ENCODE results near the gene BAMBI.

BAMBI gene

DNA sequence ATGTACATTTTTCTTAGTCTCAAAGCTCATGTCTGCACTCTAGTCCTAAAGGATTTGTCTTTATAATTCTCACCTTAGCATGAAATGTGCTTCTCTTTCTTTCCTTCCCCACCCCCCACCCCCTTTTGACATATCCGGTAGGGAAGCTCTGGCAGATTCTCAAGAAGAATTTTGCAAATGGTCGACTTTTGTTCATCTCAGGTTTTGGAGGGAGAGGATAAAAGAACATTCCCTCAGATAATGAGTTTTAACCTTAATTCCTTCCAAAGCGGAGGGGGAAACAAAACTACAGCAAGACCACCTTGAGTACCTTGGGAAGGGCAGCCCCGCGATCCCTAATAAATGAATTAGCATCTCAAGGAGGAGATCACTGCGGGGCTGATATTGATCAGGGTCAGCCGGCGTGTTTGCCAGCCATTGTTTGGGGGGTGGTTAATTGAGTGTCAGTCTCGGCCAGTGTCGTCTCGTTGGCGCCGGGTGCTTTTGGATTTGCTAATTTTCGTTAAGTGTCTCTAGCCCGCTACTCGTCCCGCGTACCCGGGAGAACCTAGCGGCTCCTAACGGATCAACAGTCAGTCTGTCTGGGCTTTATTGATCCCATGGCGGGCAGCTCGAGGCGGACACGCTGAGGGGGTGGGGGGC lies 874 bp upstream of the BAMBI start:
- no peak for DNase-seq

DNA sequence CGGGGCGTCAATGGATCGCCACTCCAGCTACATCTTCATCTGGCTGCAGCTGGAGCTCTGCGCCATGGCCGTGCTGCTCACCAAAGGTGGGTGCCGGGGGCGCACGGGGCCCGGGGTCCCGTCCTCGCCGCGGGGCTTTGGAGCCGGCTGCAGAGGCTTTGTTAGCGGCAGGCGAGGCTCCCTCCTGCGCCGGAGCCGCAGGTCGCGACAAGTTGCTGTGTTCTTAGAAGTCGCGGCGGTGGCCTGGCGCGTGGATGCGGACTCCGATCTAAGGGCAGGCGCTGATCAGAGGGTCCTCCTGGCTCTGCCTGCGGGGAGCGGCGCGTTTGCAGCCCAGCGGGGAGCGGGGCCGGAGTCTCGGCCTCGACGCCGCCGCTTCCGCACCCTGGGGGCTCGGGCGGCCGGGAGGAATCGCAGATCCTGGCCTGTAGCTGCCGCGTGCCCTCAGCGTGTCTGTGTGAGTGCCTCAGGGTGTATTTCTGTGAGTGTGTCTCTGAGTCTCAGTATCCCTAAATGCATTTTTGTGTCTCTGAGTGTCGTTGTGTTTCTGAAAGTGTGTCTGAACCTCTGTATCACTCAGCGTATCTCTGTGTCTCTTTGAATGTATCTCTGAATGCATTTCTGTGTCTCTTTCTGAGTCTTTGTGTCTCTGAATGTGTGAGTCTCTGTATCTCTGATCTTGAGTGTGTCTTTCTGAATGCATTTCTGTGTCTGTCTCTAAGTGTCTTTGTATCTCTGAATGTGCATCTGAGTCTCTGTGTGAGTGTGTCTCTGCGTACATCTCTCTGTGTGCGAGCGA lies 766 bp downstream of the BAMBI start:
- DNase-seq, result no peak

DNA sequence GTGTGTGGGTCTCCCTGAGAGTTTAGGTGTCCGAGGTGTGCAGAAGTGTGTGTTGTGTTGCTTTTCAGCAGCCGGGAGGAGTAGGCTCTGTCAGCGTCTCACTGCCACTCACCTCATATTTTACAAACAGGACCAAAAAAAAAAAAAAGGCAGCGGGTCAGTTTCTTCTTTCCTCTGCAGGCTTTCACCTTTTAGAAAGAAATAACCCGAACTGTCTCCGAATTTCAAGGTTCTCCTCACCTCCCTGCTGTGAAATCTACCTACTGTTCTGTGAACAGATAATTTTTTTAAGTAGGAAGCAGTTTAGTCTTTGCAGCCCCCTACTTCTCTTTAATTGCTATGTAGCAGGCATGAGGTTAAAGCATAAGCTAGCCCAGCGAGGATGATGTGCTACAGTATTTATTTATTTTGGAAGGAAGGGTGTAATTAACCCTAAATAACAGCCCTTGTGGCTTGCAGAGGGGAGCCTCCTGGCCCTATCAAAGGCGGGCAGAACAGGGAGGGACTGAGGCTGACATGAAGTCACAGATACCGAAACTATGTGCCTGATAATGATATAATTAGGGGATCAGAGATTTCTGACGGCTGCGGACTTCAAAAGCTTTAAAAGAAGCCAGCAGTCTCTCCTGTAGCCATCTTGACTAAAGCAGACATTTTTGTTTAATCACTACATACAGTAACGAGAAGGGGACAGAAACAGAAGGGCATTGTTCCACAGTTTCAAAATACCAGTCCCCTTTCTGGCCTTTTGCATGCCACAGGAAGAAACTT lies 1.6 kb downstream of the BAMBI start:
- peak; percentile 78 for DNase-seq

DNA sequence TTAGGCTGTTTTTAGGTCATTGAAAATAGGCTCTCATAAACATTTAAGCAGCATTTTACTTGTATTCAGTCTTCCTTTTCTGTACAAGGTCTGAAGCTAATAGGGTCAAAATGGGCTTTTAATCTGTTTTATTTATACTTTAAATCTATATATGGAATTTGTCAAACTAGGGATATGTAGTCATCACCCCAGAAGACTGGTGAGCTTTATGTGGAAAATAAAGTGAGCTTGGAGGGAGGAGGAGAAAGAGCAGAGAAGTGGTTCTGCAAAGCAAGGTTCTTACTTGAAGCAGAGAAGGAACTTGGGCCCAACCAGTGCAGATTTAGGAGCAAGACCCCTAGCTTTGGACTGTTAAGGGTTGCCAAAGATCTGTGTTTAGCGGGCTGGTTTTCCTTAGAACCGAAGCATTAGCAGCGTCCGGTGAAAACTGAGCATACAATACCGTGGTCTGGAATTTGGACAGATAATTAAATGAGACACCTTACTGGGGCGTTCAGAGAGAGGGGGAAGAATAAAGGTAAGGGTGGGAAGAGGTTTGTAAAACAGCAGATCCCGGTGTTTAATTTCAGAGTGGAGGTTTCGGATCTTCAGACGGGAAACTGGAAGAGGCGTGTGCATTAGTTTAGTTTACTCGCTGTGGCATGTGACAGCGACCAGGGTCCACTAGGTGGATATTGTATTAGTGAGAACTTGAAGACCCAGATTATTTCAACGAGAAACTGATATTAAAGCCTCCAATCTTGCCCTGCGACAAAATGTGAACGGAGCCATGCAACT lies 2.4 kb downstream of the BAMBI start:
- no peak for DNase-seq

DNA sequence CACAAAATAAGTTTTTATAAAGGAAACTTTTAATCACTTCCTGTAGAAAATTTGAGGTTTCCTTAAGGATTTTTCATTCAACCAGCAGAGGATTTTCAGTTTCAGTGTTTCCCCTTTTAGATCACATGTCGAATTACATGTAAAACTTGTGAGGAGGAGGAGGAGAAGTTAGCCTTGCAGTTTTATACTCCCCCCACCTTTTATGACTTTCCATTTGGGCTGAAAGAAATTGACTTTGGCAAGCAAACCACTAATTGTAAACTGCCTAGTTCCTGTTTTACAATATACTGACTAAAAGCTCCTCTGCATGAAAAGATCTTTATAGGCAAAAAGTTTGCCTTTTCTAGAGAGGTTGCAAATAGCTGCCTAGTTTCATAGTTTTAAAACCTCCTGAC lies 3.0 kb downstream of the BAMBI start:
- DNase-seq, result no peak

DNA sequence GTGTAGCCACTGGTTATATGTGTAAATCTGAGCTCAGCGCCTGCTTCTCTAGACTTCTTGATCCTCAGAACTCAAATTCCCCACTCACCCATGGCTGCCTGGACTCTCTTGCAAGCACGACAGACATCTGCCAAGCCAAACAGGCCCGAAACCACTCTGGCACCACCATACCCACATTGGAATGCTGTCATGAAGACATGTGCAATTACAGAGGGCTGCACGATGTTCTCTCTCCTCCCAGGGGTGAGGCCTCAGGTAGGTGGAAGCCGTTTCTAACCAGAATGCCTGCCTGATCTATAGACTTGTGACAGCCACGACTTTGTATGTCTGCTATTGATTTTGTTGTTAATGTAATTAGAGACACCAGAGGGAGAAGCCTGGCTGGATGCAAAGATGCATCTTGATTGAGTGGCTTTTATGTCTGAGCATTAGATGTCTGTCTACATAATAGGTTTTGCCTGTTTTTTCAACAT lies 4.0 kb downstream of the BAMBI start:
- DNase-seq, result no peak

DNA sequence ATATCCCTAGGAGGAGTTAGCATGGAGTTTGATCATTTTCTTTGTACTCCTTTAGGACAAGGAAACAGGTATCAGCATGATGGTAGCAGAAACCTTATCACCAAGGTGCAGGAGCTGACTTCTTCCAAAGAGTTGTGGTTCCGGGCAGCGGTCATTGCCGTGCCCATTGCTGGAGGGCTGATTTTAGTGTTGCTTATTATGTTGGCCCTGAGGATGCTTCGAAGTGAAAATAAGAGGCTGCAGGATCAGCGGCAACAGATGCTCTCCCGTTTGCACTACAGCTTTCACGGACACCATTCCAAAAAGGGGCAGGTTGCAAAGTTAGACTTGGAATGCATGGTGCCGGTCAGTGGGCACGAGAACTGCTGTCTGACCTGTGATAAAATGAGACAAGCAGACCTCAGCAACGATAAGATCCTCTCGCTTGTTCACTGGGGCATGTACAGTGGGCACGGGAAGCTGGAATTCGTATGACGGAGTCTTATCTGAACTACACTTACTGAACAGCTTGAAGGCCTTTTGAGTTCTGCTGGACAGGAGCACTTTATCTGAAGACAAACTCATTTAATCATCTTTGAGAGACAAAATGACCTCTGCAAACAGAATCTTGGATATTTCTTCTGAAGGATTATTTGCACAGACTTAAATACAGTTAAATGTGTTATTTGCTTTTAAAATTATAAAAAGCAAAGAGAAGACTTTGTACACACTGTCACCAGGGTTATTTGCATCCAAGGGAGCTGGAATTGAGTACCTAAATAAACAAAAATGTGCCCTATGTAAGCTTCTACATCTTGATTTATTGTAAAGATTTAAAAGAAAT lies 4.8 kb downstream of the BAMBI start:
- DNase-seq, result no peak

DNA sequence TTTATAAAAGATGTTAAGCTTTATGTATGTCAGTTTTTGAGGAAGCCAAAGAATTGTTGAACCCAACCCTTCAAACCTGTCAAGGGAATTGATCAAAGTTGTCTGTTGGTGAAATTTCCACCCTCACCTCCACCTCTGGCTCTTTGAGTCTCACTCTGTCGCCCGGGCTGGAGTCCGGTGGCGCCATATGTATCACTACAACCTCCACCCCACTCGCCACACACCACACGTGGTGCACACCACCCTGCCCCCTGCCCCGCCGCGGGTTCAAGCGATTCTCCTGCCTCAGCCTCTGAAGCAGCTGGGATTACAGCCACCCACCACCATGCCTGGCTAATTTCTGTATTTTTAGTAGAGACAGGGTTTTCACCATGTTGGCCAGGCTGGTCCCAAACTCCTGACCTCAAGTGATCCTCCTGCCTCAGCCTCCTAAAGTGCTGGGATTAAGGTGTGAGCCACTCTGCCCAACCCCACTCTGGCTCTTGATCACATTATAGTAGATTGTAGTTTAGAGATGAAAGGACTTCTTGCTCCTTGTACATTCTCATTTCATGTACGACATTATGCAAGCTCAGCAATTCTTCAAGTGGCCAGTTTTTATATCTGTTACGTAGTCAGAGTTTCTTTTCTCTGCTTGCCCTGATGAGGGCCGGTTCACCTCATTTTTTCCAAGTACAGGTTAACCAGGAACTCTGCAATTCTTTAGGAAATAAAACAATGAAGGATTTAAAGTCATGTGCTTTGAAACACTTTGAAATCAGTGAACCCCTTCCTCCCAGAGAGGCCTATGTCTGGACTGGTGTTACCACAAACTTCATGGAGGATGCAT lies 7.0 kb downstream of the BAMBI start:
- DNase-seq, result no peak

DNA sequence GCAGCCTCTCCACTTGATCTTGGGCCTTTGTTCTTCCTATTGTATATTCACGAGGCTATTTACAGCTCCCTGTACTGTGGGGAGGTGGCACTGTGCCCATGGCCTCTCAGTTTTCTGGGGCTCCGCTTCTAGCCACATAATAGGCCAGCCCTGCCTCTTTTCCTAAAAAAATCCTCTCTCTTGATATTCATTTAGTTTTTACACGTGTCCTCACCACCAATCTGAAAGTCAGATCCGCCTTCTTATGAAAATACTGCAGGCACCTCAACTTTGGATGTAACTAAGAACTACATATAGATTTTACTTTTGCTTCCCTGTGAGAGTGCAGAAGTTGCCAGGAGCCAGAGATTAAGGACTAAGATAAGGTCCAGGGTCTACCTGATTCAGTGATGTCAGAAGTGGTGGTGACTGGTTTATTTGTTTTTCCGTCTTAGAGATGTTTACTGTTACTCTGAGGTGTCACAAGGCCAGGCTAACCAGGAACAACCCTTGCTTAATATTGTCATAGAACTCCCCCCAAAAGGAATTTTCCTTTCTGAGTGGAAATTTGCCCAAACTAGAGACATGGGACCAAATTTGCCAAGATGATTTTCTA lies 7.8 kb downstream of the BAMBI start:
- no peak for DNase-seq

DNA sequence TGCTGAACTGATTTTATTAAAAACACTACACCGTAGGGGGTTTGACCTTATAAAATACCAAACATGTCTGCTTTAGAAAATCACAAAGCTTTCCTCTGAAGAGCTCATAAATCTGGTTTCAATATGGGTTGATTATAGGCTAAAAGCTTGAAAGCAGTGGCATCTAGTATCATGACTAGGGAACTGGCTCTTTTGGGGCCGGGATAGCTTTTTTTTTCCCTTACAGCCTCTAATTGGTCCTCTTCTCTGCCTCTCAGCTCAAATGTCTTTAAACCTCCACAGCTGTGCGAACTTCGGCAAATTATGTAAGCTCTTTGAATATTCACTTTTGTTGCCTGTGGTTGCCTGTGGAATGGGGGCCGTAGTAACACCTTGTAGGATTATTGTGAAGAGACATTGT lies 8.4 kb downstream of the BAMBI start:
- no peak for DNase-seq

DNA sequence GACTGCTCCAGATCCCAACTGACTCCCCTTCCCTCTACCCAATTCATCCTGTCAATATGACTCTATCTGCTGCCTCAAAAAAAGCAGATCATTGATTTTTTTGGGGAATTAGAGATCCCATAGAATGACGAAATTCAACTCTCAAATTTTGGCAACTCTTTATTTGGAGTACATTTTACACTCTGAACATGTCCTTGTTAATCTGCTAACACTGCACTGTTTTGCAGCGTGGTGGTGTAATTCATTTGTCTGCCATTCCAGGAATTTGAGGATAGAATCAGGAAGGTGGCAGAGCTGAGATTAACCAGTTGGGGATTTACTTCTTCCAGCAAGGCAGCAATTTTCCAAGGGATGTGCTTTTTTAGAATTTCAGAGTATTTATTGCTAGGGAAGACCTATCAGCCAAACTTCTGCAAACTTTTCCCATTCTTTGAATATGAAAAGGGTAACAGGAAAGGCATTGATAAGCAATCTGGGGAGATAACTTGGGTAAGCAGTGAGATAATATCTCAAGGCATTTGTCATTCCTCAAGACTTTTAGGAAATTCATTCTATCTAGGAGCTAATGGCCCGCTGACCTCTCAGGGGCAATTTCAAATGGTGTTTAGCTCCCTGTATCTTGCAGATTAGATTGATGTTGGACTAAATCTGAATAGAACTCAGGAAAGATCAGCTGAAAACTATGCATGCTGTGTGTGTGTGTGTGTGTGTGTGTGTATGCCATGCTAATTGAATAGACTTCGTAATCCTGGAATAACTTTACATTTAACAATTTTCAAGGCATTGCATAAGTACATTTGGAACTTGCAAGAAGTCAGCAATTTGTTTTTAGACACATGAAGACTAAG lies 9.7 kb downstream of the BAMBI start:
- DNase-seq, result no peak

DNA sequence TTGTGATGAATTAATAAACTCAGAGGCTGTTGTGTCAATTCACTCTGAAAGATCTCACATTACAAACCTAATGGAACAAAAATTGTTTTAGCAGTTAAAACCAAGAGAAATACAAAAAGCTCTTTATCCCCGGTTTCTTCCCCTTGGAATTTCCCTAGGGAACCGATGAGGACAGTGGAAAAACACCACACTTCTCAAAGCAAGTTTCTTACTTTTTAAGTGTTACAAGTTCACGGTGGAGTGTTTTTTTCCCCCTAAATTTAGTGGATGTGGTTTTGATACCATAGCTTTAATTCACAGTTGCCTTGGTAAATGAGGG lies 10.3 kb downstream of the BAMBI start:
- no peak for DNase-seq

DNA sequence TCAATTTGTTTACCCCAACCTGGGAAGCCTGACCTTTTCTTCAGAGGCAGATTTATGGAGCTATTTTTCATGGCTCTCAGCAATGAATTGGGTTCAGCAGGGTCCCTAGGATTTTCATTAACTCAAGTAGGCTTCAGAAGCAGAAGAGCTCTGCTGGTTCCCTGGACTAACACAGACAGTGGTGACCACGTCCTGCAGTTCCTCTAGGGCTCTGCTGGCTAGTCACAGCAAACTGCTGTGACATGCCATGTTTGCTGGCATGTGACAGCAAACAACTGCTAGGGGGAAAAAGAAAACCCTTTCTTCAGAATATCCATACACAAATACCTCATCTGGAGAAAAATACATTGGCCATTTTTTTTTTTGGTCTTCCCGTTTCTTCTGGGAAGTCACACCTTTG lies 13.2 kb downstream of the BAMBI start:
- DNase-seq, result no peak

DNA sequence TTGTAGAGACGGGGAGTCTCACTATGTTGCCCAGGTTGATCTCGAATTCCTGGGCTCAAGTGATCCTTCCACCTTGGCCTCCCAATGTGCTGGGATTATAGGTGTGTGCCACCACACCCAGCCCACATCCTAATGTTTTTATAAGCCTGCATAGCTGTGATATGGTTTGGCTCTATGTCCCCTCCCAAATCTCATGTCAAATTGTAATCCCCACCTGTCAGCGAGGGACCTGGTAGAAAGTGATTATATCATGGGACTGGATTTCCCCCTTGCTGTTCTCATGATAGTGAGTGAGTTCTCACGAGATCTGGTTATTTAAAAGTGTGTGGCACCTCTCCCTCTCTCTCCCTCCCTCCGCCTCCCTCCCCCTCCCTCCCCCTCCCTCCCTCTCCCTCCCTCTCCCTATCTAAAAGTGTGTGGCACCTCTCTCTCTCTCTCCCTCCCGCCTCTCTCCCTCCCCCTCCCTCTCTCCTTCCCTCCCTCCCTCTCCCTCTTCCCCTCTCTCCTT lies 13.9 kb downstream of the BAMBI start:
- DNase-seq, result no peak

DNA sequence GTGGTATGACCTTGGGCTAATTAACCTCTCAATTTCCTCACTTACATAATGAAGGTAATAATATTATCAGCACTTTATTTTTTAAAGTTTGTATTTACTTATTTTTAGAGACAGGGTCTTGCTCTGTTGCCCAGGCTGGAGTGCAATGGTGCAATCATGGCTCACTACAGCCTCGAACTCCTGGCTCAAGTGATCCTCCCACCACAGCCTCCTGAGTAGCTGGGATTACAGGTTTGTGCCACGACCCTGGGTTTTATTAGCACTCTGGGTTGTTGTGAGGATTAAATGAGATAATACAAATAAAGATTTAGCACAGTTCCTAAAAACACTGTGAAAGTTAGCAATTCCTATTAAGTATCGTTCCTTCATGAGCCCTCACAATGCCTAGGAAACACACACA lies 14.7 kb downstream of the BAMBI start:
- no peak for DNase-seq

DNA sequence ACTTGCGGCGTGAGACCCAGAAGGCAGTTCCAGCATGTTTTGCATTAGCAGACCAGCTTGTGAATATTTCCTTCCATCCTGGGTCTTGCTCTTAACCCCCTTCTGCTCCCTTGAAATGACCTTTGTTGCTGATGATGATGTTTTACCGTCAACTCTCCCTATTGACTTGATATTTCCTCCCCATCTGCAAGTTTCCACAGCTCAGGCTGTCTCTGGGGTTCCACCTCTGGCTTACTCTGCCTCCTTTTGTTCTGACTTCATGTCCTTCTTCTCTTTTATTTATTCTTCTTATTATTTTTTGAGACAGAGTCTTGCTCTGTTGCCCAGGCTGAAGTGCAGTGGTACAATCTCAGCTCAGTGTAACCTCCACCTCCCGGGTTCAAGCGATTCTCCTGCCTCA lies 17.2 kb downstream of the BAMBI start:
- DNase-seq, result no peak

DNA sequence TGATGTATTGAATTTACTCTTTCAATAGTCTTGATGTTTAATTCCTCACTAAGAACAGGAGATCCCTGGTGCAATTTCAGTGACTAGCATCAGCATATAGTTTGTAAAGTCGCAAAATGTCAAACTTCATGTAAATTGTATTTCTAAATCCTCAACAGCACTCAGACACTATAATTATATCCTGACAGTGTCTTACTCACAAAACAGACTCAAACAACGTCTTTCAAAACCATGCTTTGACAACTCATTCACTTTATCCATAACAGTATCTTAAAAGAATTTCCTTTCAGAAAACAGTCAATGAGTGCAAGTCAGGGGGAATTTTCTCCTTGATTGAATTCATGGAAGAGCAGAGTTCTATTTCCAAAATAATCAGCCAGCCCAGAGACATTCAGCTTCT lies 20.8 kb downstream of the BAMBI start:
- no peak for DNase-seq

DNA sequence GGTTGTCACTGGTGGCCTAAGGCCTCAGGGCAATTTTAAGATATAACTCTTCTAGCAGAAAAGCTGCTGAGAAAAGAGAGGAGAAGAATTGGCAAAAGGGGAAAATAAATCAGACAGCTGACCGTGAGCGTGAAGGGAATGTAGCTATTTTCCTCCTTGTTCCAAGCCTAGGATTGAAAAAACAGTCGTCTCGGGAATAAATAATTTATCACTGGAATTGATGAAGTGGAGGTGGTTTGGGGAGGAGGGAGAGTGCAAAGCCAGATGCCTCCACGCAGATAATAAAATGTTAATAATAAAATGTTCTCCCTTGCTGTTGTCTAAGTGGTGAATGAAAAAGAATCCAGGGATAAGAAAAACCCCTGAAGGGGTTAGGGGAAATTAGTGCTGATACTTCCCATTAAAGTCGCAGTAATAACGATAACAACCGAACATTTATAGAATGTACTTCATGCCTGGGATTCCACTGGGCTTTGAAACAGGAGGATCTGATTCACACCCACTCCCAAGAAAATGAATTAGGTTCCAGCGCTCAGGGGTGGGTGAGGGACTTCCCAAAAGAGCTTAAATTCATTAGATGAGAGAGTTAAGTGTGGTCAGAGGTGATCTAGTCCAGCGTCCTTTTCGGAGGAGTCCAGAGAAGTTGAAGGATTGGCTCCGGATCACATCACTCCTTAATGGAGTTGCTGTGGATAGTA lies 27.3 kb downstream of the BAMBI start:
- no peak for DNase-seq

DNA sequence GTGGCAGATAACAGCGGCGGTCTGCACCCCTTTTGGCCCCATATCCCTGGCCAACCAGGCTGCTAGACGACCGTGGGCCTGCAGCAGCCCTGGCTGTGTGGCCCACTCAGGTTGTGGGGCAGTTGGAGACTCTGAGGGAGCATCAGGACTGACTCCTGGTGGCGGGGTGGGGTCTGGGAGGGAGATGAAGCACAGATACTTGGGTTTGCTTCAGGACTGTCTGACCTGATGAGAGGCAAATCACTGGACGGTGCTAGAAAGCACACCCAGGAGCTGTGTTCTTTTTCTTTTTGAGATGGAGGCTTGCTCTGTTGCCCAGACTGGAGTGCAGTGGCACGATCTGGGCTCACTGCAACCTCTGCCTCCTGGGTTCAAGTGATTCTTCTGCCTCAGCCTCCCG lies 28.2 kb downstream of the BAMBI start:
- DNase-seq, result no peak
